Ramos (cell line): Measurements from ENCODE around the gene NEXN.
"Not testable (repeated sequence)": the region's sequence is repeated elsewhere in the genome, so short reads cannot be mapped to it uniquely, and the experiment has no call there.

ENCODE experiments used
- in situ Hi-C: fragments of 300-500 bp; cut with MboI; formaldehyde crosslinking; loops from one replicate; pipeline ENCODE4 v1.14.3; 2022; ENCODE audit warnings: low sequenced_read_pairs; ENCODE audit not compliant: unreplicated experiment

Gene NEXN

DNA sequence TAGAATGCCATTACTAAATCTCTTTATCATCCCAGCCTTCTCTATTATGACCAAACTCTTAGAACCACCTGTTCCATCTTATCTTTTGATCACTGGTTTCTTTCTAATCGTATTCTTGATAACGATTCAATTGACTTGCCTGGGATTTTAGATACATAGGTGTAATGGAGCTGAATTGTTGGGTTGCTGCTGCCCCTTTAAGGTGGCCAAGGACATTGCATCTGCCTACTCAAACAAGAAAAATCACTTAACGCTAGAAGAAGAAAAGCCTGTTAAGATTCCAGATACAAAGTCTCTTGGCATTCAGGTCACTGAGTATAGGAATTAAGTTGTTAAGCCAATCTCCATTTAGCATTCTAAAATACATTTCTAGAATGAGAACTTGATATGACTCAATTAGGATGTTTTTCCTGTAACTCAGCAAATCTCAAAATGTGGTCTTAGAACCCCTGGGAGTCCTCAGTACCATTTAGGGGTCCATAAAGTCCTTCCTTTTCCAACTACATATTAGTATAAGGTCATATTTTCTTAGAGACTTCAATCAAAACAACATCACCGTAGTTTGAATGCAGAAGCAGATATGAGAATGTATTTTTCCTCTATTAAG is 12.4 kb downstream of the NEXN start:
- in situ Hi-C loops: no loop called here

DNA sequence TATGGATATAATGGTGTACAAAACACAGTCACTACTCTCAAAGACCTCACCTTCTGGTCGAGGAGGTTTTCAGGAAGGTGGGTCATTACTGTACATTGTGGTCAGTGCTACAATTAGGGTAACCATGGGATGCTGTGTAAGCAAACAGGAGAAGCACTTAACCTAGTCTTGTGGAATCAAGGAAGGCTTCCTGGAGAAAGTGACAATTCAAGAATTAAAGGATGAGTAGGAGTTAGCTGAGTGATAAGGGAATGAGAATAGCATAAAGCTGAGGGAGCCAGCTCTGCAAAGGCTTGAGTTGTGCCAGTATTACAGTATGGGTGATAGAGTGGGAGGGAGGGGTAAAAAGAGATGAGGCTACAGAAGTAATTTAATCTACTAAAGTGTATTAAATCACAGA is 17.2 kb downstream of the NEXN start:
- in situ Hi-C loops: no loop called here

DNA sequence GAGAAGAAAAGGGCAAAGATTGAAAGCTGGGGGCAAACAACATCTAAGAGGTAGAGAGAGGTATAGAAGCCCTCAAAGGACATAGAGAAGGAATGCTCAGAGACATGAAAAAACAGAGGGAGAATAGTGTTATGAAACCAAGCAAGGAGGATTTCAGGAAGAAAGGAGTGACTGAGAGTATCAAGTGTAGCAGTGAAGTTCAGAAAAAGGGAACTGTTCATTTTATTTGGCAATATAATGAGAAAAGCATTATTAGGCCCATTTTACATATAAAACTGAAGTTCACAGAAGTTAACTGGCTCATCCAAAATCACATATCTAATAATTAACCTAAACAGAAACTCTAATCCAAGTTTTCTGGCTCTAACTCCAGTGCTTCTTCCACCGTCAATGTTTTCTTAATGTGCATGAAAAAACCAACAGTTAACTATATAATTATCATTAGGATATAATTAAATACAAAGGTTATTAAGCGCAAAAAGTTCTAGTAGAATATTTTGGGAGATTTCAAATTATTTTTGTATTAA is 17.7 kb downstream of the NEXN start:
- in situ Hi-C loops: no loop called here

DNA sequence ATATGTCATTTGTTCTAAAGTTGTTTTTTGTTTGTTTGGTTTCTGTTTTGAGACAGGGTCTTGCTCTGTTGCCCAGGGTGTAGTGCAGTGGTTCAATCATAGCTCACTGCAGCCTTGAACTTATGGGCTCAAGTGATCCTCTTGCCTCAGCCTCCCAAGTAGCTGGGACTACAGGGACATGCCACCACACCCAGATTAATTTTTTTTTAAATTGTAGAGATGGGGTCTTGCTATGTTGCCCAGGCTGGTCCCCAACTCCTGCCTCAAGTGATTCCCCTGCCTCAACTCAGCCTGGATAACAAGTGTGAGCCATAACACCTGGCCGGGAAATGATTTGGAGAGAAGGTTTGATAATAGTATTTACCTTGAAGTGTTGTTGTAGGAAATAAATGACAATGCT is 18.2 kb downstream of the NEXN start:
- in situ Hi-C loops: no loop called here

DNA sequence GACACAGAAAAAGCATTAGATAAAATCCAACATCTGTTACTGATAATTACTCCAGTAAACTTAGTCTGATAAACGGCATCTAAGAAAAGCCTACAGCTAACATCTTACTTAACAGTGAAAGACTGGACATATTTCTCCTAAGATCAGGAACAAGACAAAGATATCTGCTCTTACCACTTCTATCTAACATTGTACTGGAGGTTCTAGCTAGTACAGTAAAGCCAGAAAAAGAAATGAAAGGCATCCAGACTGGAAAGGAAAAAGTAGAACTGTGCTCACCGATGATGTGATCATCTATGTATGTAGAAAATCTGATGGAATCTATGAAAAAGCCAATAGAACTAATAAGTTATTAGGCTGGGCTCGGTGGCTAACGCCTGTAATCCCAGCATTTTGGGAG is 21.7 kb downstream of the NEXN start:
- in situ Hi-C loops: no loop called here

DNA sequence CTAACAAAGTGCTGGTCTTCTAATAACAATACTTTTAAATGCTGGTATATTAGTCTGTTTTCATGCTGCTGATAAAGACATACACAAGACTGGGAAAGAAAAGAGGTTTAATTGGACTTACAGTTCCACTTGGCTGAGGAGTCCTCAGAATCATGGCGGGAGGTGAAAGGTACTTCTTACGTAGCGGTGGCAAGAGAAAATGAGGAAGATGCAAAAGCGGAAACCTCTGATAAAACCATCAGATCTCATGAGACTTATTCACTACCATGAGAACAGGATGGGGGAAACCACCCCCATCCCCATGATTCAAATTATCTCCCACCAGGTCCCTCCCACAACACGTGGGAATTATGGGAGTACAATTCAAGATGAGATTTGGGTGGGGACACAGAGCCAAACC is 30.5 kb downstream of the NEXN start:
- in situ Hi-C loops: not testable (repeated sequence)

DNA sequence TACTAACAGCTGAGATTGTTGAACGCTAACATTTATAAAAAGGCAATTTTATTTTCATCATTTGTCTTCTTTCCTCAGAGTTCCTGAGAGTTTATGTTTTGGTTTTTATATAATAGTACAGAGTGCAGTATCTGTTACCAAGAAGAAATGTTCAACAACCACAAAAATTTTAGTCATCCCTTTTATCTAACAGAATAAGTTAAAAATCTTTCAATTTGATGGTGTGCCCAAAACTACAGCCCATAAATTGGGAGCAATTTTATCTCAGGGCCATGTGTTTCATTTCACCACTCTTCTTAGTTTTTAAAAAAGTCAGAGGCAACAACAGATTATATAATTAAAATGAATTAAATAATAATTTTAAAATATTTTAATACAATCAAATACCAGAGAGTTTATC is 37.1 kb downstream of the NEXN start:
- in situ Hi-C loops: no loop called here

DNA sequence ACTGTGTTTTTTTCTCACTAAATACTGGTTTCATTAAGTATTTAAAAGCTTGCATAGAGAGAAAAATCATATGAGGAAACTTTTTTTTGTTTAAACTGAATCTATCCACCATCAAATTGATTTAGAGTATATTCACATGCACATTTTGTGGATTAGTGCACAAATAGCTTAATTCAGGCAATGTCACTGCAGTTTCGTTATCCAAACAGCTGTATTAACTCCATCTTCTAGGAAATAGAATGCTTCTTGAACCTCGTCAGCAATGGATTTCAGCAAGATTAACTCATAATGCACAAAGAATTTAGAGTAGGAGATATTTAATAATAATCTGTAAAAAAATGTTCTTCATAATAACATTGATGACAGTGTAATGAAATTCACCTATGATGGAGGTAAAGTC is 37.5 kb downstream of the NEXN start:
- in situ Hi-C loops: no loop called here

DNA sequence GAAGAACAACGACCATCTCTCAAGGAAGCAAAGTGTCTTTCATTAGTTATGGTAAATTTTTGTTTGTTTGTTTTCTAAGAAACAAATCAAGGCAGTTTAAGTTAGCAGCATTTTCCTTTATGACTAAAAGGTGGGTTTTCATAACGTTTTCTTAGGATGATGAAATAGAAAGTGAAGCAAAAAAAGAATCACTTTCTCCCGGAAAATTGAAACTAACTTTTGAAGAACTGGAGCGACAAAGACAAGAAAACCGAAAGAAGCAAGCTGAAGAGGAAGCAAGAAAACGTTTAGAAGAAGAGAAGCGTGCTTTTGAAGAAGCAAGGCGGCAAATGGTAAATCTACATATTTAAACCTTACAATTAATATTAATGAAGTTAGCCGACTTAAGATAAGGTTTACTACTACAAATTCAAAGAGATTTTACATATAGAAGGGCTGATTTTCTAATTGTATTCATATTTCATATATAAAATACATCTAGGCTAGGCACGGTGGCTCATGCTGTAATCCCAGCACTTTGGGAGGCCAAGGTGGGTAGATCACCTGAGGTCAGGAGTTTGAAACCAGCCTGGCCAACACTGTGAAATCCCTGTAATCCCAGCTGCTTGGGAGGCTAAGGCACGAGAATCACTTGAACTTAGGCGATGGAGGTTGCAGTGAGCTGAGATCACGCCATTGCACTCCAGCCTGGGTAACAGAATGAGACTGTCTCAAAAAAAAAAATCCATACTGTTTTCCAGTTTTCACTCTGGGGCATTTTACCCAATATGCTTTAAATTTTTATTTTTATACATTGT is 38.3 kb downstream of the NEXN start:
- in situ Hi-C loops: no loop called here

DNA sequence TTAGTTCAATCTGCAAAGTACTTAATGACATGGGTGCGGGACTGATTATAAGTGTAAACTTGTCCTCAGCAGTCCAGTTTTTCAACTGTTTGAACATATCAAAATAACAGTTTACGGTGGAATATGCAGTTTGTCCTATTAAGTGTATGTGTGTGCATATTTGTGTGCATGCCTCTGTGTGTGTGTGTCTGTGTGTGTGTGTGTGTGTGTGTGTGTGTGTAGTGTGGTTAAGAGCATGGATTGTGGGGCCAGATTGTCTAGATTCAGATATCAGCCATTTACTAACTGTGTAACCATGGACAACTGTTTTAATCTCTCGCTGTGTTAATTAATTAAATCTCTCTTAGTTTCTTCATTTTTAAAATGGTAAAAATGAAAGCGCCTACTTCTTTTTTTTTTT is 39.0 kb downstream of the NEXN start:
- in situ Hi-C loops: no loop called here

DNA sequence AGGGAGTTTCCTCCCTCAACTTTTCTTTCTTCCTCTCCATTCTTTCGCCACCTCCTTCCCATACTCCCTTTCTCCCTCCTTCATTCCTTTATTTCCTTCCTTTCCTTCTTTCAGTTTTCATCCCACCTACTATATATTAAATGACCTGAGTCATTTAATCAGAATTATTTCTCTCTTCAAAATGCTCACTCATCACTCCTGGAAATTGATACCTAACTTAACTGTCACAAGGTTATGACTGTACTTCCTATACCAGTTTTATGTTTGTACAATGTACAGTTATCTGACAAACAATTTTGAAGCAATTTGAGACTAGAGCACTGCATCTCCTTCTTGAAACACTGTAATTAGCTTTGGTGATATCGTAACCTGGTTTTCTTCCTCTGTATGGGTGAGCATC is 41.4 kb downstream of the NEXN start:
- in situ Hi-C loops: no loop called here

DNA sequence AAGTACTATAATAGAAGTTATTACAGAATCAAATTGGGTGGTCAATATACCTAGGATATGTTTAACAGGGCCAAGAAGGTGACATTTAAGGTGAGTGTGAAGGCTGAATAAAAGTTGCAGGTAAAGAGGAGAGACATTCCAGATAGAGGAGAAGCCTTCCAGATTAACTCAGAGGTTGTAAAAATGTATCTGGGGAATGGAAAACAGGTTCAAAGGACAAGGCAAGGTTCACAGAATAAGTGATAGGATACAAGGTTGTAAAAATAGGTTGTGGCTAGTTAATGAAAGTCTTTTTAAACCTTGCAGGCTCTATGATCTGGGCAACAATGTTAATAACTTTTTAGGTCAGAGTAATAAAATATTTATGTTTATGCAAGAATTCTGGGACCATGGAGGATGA is 50.2 kb downstream of the NEXN start:
- in situ Hi-C loops: no loop called here

DNA sequence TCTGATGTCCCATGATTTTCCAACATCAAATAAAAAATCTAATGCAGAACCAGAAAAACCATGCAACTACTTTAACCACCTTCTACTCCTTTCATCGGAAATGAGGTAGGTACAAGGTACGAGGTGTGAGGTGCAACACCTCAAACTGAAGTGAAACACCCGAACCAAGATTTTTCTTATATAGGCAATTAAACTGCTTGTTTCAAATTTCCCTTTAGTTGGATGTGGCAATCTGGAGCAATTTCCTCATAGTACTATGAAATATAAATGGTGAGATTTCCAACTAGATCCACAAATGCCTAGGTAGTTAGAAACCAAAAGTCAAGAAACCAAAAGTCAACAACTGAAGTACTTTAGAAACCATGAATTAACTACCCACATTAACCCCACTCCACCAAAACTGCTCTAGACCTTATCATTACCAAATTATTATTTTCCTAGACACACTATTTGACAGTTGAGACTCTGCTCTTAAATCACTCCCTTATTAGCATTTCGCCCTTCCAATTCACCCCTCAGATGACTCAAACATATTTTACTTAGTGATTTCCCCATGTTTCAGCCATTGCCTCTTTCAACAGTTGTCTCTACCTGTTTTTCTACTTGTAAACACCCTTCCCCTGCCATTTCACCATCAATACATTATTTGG is 52.6 kb downstream of the NEXN start:
- in situ Hi-C loops: no loop called here

DNA sequence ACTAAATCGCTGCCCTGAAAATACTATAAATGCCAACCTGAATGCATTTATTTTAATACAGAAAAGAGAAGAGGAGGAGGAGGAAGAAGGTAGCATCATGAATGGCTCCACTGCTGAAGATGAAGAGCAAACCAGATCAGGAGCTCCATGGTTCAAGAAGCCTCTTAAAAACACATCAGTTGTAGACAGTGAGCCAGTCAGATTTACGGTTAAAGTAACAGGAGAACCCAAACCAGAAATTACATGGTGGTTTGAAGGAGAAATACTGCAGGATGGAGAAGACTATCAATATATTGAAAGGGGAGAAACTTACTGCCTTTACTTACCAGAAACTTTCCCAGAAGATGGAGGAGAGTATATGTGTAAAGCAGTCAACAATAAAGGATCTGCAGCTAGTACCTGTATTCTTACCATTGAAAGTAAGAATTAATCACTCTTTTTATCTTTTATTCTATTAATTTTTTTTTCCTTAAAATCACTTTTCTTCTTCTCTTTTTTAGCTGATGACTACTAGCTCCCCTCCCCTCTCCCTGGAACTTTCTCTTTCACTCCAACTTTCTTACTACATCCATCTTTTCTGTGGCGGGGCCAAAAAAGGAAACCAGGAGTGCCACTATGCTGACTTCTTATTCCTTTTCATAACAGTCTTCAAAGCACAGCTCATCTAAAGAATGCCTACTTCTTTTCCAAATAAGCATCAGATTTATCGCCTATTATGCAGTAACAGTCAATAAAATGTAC is 54.1 kb downstream of the NEXN start:
- in situ Hi-C loops: no loop called here

DNA sequence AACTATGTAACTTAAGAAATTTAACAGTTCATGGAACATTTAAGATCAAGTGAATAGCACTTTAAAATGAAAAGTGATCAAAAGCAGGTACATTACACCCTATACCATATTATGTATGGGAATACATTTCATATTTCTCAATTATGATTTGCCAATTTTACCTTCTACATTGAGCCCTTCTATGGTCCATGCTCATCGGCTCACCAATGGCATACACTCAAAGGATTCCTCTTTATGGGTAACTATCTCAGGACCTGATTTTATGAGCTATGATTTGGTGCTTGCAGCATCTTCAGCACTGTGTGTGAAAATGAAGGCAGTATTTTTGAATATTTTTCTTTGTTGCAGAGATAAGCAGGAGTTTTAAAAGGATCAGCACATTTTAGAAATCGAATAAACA is 56.9 kb downstream of the NEXN start:
- in situ Hi-C loops: no loop called here

DNA sequence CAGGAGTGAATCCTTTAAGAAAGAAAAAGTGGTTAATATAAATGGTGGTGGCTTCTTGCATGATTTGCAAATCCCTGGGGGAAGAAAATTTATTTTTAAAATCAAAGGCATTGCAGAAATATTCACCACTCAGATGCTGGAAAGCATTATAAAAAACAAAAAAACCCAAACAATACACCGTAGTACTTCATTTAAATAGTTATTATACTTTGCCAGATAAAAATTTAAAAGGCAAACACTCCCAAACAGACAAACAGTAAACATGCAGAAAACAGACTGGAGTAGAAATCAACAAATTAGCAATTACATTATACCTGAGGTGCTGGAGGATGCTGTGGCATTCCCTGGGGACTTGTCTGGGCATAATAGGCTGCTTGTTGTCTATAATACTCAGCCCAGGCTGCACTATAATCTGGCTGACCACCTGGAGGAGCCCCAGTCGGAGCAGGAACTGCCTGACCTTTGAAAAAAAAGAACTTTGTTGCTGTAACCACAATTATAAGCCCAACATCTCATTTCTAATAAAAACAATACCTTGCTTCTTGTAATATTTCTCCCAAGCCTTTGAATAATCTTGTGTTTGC is 60.5 kb downstream of the NEXN start:
- in situ Hi-C loops: no loop called here

DNA sequence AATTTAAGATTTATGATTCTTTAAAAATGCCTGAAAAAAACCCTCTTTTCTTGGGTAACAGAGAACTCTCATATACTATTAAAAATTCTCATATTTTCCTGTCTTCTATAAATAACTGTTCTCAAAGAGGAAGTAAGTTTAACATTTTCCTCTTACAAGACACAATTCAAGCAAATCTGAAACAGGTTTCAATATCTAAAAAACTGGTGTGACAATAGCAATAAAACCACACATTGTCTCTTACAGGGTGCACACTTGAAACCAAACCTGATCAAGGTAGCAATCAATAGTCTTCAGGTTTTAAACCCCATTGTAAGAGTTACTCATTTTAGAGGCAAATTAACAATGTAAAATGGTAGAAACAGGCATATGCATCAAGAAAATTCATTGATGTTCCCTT is 62.4 kb downstream of the NEXN start:
- in situ Hi-C loops: no loop called here

DNA sequence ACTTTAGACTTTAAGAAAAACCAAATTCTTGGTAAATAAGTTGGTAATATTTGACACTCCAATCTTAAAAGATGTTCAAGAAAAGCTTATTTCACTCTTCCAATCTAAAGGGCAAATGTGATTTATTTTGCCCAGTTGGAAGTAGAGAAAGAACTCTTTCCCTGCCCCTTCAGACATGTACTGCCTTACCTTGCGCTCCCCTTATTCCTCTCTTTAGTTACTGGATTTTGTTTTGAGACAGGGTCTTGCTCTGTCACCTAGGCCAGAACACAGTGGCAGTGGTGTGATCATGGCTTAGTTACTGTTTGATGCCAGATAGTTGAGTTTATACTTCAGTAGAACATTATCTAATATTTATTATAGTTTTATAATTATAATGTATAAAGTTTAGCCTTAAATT is 62.9 kb downstream of the NEXN start:
- in situ Hi-C loops: no loop called here

DNA sequence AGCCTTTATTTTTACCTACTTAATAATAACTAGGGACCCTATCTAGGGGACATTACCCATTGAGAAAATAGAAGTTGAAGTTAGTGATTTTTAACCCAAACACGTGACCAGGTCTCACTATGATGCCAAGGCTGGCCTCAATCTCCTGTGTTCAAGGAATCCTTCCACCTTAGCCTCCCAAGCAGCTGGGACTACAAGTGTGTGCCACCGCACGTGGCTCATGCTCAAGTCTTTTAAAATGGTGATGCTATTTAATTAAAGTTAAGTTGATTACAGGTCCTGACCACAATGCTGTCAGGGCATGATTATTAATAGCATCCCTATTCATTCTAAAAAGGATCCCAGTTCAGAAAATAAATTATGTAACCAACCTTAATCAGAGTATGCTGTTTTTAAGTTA is 65.5 kb downstream of the NEXN start:
- in situ Hi-C loops: no loop called here

DNA sequence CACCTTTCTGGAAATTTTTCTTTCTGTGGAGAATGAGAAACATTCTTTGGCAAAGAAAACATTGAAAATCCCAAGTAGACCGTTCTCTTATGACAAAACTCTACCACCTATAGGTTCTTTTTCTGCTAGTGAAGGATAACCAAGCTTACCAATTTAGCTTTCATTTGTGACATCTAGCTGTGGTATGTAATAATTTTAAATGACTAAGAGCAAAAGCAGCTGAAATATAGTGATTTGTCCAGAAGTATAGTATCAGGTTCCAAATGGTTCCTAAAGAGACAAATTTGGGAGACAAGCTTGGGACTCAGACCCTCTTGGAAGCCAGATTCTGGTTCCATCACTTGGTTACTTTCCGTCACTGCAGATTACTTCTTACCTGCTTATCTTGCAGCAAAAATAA is 66.1 kb downstream of the NEXN start:
- in situ Hi-C loops: no loop called here
